SK-N-MC (cell line): ENCODE results near the gene PLA2G4D.

ENCODE experiments used
- EZH2 ChIP-seq: fragments of 200-600 bp; sonication (generic); IDR thresholded peaks from one replicate; pipeline ENCODE4 v1.6.1; 2017; ENCODE audit warnings: antibody characterized with exemption
- POLR2AphosphoS5 ChIP-seq: IDR thresholded peaks from 2 replicates; pipeline ENCODE4 v1.6.1; 2012; ENCODE audit warnings: mild to moderate bottlenecking, low read depth, low read length, borderline replicate concordance

DNA sequence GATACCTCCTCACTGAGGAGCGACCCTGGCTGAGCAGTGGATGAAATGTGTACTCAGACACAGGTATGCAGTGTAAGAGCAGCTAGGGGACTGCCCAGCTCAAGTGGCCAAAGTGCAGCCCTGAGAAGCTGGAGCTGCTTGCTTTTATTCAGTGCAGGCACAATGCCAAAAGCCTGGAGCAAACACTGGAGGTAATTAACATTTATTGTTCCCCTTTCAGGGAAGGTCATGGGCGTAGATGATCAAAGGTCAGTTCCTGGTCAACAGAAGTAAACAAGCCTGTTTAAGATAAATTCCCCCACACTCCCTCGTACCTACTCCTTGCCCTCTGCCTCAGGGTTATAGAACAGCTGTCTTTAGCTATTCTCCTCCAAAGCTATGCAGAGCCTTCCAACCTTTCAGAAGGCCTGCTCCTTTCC, 44.6 kb upstream of the PLA2G4D start:
- TF ChIP-seq EZH2 (no peak), POLR2AphosphoS5 (no peak)
